ENCODE results near the gene SLC4A5. TPM values are rescaled to one million over a fixed set of nuclear protein-coding genes. Genes with fewer than 3 reads are reported as not detected.
"Not testable (repeated sequence)": the region's sequence is repeated elsewhere in the genome, so short reads cannot be mapped to it uniquely, and the experiment has no call there.

SLC4A5 gene
- total RNA-seq, 1 donor from 2014 or later, result 4.1 TPM

- Mint-ChIP-seq H3K4me3 (ENCODE audit: low read depth) (no peak overlapping the region), H3K27ac (no peak overlapping the region), H3K27me3 (no peaks in the 10 kb centered on the region), H3K36me3 (ENCODE audit: insufficient read depth) (peaks cover 22% of the 10 kb centered on the region), H3K4me1 (ENCODE audit: low read depth) (no peaks in the 10 kb centered on the region), H3K9me3 (ENCODE audit: low read depth) (no peaks in the 10 kb centered on the region)
- no peak for DNase-seq (ENCODE audit: low spot score, unreplicated experiment)
- TF ChIP-seq, protein P1, sequence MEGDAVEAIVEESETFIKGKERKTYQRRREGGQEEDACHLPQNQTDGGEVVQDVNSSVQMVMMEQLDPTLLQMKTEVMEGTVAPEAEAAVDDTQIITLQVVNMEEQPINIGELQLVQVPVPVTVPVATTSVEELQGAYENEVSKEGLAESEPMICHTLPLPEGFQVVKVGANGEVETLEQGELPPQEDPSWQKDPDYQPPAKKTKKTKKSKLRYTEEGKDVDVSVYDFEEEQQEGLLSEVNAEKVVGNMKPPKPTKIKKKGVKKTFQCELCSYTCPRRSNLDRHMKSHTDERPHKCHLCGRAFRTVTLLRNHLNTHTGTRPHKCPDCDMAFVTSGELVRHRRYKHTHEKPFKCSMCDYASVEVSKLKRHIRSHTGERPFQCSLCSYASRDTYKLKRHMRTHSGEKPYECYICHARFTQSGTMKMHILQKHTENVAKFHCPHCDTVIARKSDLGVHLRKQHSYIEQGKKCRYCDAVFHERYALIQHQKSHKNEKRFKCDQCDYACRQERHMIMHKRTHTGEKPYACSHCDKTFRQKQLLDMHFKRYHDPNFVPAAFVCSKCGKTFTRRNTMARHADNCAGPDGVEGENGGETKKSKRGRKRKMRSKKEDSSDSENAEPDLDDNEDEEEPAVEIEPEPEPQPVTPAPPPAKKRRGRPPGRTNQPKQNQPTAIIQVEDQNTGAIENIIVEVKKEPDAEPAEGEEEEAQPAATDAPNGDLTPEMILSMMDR (IDR thresholded peaks at IDR 0.05; ENCODE audit: unreplicated experiment), result no peak
These were observed 14.4 kb upstream of the SLC4A5 start for GRCh38 chr2:74357627-74358026.

GRCh38 chr2:74349889-74350288 is 6.7 kb upstream of the SLC4A5 start:
- H3K4me1 Mint-ChIP-seq (ENCODE audit: low read depth), result no peaks in the 10 kb centered on the region
- DNase-seq (ENCODE audit: low spot score, unreplicated experiment), result no peak
- no peaks in the 10 kb centered on the region for H3K27me3 Mint-ChIP-seq
- H3K4me3 Mint-ChIP-seq (ENCODE audit: low read depth), result no peak overlapping the region
- H3K27ac Mint-ChIP-seq, result no peak overlapping the region
- H3K9me3 Mint-ChIP-seq (ENCODE audit: low read depth), result no peaks in the 10 kb centered on the region
- peaks cover 3% of the 10 kb centered on the region for H3K36me3 Mint-ChIP-seq (ENCODE audit: insufficient read depth)
- TF ChIP-seq, protein P1 (IDR thresholded peaks at IDR 0.05; ENCODE audit: unreplicated experiment), result no peak

GRCh38 chr2:74347742-74348141 is 4.5 kb upstream of the SLC4A5 start:
- DNase-seq (ENCODE audit: low spot score, unreplicated experiment), result no peak
- no peaks in the 10 kb centered on the region for H3K36me3 Mint-ChIP-seq (ENCODE audit: insufficient read depth)
- no peaks in the 10 kb centered on the region for H3K27me3 Mint-ChIP-seq
- no peaks in the 10 kb centered on the region for H3K4me1 Mint-ChIP-seq (ENCODE audit: low read depth)
- no peaks in the 10 kb centered on the region for H3K9me3 Mint-ChIP-seq (ENCODE audit: low read depth)
- H3K27ac Mint-ChIP-seq, result no peak overlapping the region
- no peak overlapping the region for H3K4me3 Mint-ChIP-seq (ENCODE audit: low read depth)
- TF ChIP-seq, protein P1 (IDR thresholded peaks at IDR 0.05; ENCODE audit: unreplicated experiment), result no peak

DNA sequence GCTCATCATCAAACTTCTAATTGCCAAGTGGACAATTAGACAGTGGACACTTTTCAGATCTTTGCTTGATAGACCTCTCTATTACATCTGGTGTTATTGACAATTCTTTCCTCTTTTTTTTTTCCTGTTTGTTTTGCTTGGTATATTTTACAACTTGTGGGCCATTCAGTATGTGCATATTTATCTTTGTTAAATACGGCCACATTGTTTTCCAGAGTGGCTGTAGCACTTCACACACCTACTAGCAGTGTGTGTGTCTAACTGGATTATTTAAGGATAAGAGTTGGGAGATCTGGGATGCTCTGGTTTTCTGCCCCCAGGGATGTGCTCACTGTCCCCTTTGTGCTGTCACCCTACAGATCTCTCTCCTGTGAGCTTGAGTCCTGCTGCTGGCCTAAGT is 4.1 kb upstream of the SLC4A5 start:
- DNase-seq (ENCODE audit: low spot score, unreplicated experiment), result no peak
- TF ChIP-seq, protein P1 (IDR thresholded peaks at IDR 0.05; ENCODE audit: unreplicated experiment), result no peak
- H3K27ac Mint-ChIP-seq, result no peak overlapping the region
- no peak overlapping the region for H3K4me3 Mint-ChIP-seq (ENCODE audit: low read depth)
- no peaks in the 10 kb centered on the region for H3K4me1 Mint-ChIP-seq (ENCODE audit: low read depth)
- H3K9me3 Mint-ChIP-seq (ENCODE audit: low read depth), result no peaks in the 10 kb centered on the region
- H3K36me3 Mint-ChIP-seq (ENCODE audit: insufficient read depth), result no peaks in the 10 kb centered on the region
- H3K27me3 Mint-ChIP-seq, result no peaks in the 10 kb centered on the region

- Mint-ChIP-seq H3K4me3 (ENCODE audit: low read depth) (no peak overlapping the region), H3K4me1 (ENCODE audit: low read depth) (no peaks in the 10 kb centered on the region), H3K27ac (no peak overlapping the region), H3K27me3 (no peaks in the 10 kb centered on the region), H3K36me3 (ENCODE audit: insufficient read depth) (no peaks in the 10 kb centered on the region), H3K9me3 (ENCODE audit: low read depth) (no peaks in the 10 kb centered on the region)
- TF ChIP-seq, protein P1 (IDR thresholded peaks at IDR 0.05; ENCODE audit: unreplicated experiment), result no peak
- no peak for DNase-seq (ENCODE audit: low spot score, unreplicated experiment)
These were observed 2.2 kb upstream of the SLC4A5 start for GRCh38 chr2:74345272-74345943.

DNA sequence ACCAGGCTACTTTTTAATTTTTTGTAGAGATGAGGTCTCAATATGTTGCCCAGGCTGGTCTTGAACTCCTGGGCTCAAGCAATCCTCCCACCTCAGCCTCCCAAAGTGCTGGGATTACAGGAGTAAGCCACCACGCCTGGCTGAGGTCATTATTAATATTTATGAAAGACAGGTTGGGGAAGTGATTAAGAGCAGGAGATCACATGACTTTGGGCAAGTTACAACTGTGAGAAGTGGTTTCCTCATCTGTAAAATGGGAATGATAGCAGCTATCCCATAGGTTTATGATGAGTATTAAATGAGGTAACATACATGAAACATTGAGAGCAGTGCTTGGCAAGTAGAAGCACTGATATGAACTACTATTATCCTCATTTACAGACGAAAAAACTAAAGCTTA is 7.0 kb downstream of the SLC4A5 start:
- not testable (repeated sequence) for H3K27me3 Mint-ChIP-seq; H3K27ac Mint-ChIP-seq; H3K4me1 Mint-ChIP-seq (ENCODE audit: low read depth); H3K4me3 Mint-ChIP-seq (ENCODE audit: low read depth); DNase-seq (ENCODE audit: low spot score, unreplicated experiment); H3K9me3 Mint-ChIP-seq (ENCODE audit: low read depth); H3K36me3 Mint-ChIP-seq (ENCODE audit: insufficient read depth)
